Adipocyte (in vitro differentiated cells): ENCODE data around the gene DTX3.
"Not testable (repeated sequence)": the region's sequence is repeated elsewhere in the genome, so short reads cannot be mapped to it uniquely, and the experiment has no call there.

ENCODE experiments used
- DNase-seq: peaks from one replicate; pipeline ENCODE4 v3.0.0-alpha.2; 2015; ENCODE audit warnings: low read depth
- H3K27me3 ChIP-seq: replicated peaks from 2 replicates; pipeline ENCODE4 v1.7.0; 2013; ENCODE audit warnings: mild to moderate bottlenecking, low read length, moderate library complexity; ENCODE audit not compliant: control insufficient read depth, insufficient read depth
- H3K36me3 ChIP-seq: 2 replicates; pipeline ENCODE4 v1.7.0; 2013; ENCODE audit warnings: low read length, mild to moderate bottlenecking, moderate library complexity; ENCODE audit not compliant: control insufficient read depth, insufficient read depth, severe bottlenecking
- H3K4me1 ChIP-seq: 2 replicates; pipeline ENCODE4 v1.7.0; 2013; ENCODE audit warnings: mild to moderate bottlenecking, low read length, moderate library complexity; ENCODE audit not compliant: control insufficient read depth, insufficient read depth
- H3K4me3 ChIP-seq: 2 replicates; pipeline ENCODE4 v1.7.0; 2013; ENCODE audit warnings: mild to moderate bottlenecking, low read length, moderate library complexity
- H3K9ac ChIP-seq: 2 replicates; pipeline ENCODE4 v1.7.0; 2013; ENCODE audit warnings: mild to moderate bottlenecking, low read length, moderate library complexity
- H3K9me3 ChIP-seq: 2 replicates; pipeline ENCODE4 v1.7.0; 2013; ENCODE audit warnings: mild to moderate bottlenecking, low read length, moderate library complexity; ENCODE audit not compliant: control insufficient read depth

The DTX3 gene

DNA sequence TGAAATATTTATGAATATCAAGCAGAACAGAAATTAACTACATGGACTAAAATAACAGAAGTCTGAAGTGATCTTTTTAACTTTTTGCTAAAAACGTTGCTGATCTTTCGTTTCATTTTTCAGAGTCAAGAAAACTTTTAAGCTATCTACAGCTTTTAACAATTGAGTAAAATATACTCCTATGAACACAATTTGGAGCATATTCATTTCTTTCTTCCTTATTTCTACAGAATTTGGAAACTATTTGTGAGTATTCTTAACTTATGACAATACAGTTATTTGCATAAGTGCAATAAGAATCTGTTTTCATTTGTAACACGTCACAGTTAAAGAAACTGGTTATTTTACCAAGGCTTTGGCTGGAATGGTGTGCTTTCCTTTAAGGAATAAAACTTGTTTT lies 49.4 kb downstream of the DTX3 start:
- no peaks in the 10 kb centered on the region for H3K36me3 ChIP-seq
- no peaks in the 10 kb centered on the region for H3K4me1 ChIP-seq
- no peak for DNase-seq
- no peaks in the 10 kb centered on the region for H3K27me3 ChIP-seq
- peaks cover 4% of the 10 kb centered on the region for H3K9me3 ChIP-seq
- H3K4me3 ChIP-seq = no peak overlapping the region
- H3K9ac ChIP-seq = no peak overlapping the region

DNA sequence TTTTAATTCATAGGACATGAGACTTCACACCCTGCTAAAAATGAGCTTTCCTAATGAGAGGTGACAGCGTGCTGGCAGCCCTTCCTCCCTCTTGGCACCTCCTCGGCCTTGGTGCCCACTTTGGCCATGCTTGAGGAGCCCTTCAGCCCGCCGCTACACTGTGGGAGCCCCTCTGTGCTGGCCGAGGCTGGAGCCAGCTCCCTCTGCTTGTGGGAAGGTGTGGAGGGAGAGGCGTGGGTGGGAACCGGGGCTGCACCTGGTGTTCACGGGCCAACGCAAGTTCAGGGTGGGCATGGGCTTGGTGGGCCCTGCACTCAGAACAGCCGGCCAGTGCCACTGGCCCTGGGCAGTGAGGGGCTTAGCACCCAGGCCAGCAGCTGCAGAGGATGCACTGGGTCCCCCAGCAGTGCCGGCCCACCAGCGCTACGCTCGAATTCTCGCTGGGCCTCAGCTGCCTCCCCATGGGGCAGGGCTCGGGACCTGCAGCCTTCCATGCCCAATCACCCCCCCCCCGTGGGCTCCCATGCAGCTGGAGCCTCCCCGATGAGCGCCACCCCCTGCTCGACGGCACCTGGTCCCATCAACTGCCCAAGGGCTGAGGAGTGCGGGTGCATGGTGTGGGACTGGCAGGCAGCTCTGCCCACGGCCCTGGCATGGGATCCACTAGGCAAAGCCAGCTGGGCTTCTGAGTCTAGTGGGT lies 51.1 kb downstream of the DTX3 start:
- H3K9ac ChIP-seq = no peak overlapping the region
- H3K36me3 ChIP-seq = no peaks in the 10 kb centered on the region
- no peaks in the 10 kb centered on the region for H3K4me1 ChIP-seq
- H3K9me3 ChIP-seq = peaks cover 4% of the 10 kb centered on the region
- no peak overlapping the region for H3K4me3 ChIP-seq
- H3K27me3 ChIP-seq = no peaks in the 10 kb centered on the region
- no peak for DNase-seq

DNA sequence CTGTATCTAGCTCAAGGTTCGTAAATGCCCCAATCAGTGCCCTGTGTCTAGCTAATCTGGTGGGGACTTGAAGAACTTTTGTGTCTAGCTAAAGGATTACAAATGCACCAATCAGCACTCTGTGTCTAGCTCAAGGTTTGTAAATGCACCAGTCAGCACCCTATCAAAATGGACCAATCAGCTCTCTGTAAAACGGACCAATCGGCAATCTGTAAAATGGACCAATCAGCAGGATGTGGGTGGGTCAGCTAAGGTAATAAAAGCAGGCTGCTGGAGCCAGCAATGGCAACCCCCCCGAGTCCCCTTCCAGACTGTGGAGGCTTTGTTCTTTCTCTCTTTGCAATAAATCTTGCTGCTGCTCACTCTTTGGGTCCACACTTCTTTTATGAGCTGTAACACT lies 51.8 kb downstream of the DTX3 start:
- H3K36me3 ChIP-seq, DNase-seq, H3K4me1 ChIP-seq, H3K9me3 ChIP-seq, H3K9ac ChIP-seq, H3K4me3 ChIP-seq, H3K27me3 ChIP-seq: not testable (repeated sequence)

DNA sequence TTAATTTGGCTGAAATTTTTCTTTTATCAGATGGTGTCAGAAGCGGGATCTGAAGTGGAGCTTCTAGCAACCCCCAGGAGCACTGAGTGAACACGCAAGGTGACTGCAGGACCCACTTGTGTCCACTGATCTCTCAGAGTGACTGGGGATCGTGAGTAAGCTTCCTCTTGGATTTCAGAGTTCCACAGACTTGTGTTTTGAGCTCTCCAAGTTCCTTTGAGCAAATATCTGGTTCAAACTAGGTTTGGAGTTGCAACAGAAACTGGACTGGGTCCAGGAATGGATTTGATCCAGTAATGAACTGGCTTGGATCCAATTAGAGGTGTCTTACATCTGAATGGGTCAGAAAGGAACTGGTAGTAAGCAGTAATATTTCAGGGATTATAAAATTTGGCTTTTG lies 53.1 kb downstream of the DTX3 start:
- Histone ChIP-seq H3K9ac (no peak overlapping the region), H3K4me3 (no peak overlapping the region), H3K4me1 (no peaks in the 10 kb centered on the region), H3K27me3 (no peaks in the 10 kb centered on the region), H3K36me3 (no peaks in the 10 kb centered on the region), H3K9me3 (peaks cover 10% of the 10 kb centered on the region)
- peak; percentile 60 for DNase-seq

DNA sequence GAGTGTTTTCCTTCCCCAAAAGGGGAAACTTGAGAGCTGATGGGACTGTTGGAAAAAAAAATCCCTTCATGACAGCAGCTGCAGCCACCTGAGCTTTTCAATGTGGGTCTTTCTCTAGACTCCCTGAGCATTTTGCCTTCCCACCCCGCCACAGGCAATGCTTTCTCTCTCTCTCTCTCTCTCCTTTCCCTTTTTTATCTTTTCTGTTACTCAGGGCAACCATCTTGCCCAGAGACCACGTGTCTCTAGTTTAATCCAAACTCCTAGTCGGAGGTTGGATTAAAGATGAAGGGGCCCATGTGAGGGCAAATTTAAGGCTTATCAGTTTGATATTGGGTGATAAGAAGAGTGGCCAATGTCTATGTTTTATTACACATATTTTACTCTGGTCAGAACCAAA lies 54.3 kb downstream of the DTX3 start:
- Histone ChIP-seq H3K4me3 (no peak overlapping the region), H3K9me3 (peaks cover 8% of the 10 kb centered on the region), H3K4me1 (no peaks in the 10 kb centered on the region), H3K36me3 (no peaks in the 10 kb centered on the region), H3K9ac (no peak overlapping the region), H3K27me3 (no peaks in the 10 kb centered on the region)
- DNase-seq = no peak
